Peyer's patch (tissue), 4 donors: Measurements from ENCODE around the gene TSPAN31. TPM values are rescaled to one million over a fixed set of nuclear protein-coding genes. Genes with fewer than 3 reads are reported as not detected.

Source experiments
- DNase-seq, 3 donors: peaks; one replicate each; pipeline ENCODE4 v3.0.0-alpha.2; 2017 to 2019
- H3K27ac ChIP-seq, 4 donors: fragments of 200-600 bp; sonication (generic); one replicate each; pipeline ENCODE4 v1.5.1; 2016 to 2019
- H3K27me3 ChIP-seq, 2 donors: fragments of 200-600 bp; sonication (generic); one replicate each; pipeline ENCODE4 v1.5.1; 2019
- H3K36me3 ChIP-seq, 3 donors: fragments of 200-600 bp; sonication (generic); one replicate each; pipeline ENCODE4 v1.5.1; 2016 to 2019
- H3K4me1 ChIP-seq, 4 donors: fragments of 200-600 bp; sonication (generic); one replicate each; pipeline ENCODE4 v1.5.1; 2016 to 2019
- H3K4me3 ChIP-seq, 4 donors: fragments of 200-600 bp; sonication (generic); 1 replicate in 3 of 4; 2 replicates in 1 of 4; pipeline ENCODE4 v1.5.1; 2016 to 2019; ENCODE audit warnings: mild to moderate bottlenecking in 1 of 4
- H3K9me3 ChIP-seq, 4 donors: fragments of 200-600 bp; sonication (generic); one replicate each; pipeline ENCODE4 v1.5.1; 2016 to 2019; ENCODE audit warnings: mild to moderate bottlenecking in 1 of 4
- POLR2A ChIP-seq, 2 donors: fragments of 450-650 bp; IDR thresholded peaks; one replicate each; pipeline ENCODE4 v1.5.1; 2017; ENCODE audit warnings: antibody characterized with exemption in 2 of 2, mild to moderate bottlenecking in 2 of 2, moderate library complexity in 2 of 2
- total RNA-seq, 4 donors: library from RNA; depleted of rRNA; stranded (reverse); fragments of >200 nt; gene quantifications; one replicate each; pipeline ENCODE4 v1.1.0, GENCODE V29; 2016
- TF ChIP-seq, protein P1 (sequence below), 6 experiments: fragments of 450-650 bp in 4 of 6; fragments of 200-600 bp in 2 of 6; sonication (generic) in 1 of 6; IDR thresholded peaks; one replicate each; pipeline ENCODE4 v1.5.1; 2017 to 2019; ENCODE audit warnings: antibody characterized with exemption in 6 of 6, mild to moderate bottlenecking in 3 of 6, moderate library complexity in 1 of 6

The TSPAN31 gene
- total RNA-seq, 4 donors from 2014 or later: 45.7 to 65.7 (median 55.6) TPM

GRCh38 chr12:57777911-57778310 lies 33.1 kb downstream of the TSPAN31 start:
- H3K27ac ChIP-seq: no peak overlapping the region

DNA sequence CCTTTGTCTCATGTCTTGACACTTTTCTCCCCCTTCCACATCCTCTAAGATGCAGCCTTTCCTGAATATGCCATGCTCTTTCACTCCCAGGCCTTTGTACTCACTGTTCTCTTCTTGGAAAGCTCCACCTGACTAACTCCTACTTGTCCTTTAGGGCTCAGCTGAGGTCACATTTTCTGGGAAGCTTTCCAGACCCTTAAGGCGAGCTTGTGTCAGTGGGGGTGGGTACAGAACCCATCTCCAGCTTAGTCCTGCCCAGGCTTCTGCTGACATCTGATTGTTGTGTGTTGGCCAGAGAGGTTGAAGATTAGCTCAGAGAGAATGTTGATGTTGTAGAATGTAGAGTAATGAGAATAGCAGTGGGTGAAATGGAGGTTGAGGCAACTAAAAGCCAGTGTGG lies 34.9 kb downstream of the TSPAN31 start:
- Histone ChIP-seq H3K4me1 (peaks cover 0 to 12% (median 8%) of the 10 kb centered on the region in 4 donors), H3K4me3 (no peak overlapping the region), H3K9me3 (no peaks in the 10 kb centered on the region), H3K27me3 (no peaks in the 10 kb centered on the region), H3K36me3 (no peaks in the 10 kb centered on the region), H3K27ac (no peak overlapping the region)
- DNase-seq: peak in 1 of 3 donors; percentile 26
- TF ChIP-seq POLR2A (IDR thresholded peaks at IDR 0.05): no peak
- TF ChIP-seq, protein P1, sequence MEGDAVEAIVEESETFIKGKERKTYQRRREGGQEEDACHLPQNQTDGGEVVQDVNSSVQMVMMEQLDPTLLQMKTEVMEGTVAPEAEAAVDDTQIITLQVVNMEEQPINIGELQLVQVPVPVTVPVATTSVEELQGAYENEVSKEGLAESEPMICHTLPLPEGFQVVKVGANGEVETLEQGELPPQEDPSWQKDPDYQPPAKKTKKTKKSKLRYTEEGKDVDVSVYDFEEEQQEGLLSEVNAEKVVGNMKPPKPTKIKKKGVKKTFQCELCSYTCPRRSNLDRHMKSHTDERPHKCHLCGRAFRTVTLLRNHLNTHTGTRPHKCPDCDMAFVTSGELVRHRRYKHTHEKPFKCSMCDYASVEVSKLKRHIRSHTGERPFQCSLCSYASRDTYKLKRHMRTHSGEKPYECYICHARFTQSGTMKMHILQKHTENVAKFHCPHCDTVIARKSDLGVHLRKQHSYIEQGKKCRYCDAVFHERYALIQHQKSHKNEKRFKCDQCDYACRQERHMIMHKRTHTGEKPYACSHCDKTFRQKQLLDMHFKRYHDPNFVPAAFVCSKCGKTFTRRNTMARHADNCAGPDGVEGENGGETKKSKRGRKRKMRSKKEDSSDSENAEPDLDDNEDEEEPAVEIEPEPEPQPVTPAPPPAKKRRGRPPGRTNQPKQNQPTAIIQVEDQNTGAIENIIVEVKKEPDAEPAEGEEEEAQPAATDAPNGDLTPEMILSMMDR (IDR thresholded peaks at IDR 0.05): no peak

More at GRCh38 chr12:57777911-57778310, 33.1 kb downstream of the TSPAN31 start:
- Histone ChIP-seq H3K4me3 (no peak overlapping the region), H3K36me3 (no peaks in the 10 kb centered on the region), H3K27me3 (no peaks in the 10 kb centered on the region), H3K4me1 (peaks cover 0 to 4% (median 0%) of the 10 kb centered on the region in 4 donors), H3K9me3 (no peaks in the 10 kb centered on the region)
- TF ChIP-seq, protein P1 (IDR thresholded peaks at IDR 0.05): no peak
- no peak for TF ChIP-seq POLR2A (IDR thresholded peaks at IDR 0.05)
- peak in 1 of 3 donors; percentile 17 for DNase-seq

GRCh38 chr12:57780284-57780897 lies 35.6 kb downstream of the TSPAN31 start:
- peak overlapping the region in 1 of 4 donors; percentile 60 for H3K27ac ChIP-seq
- no peak for TF ChIP-seq POLR2A (IDR thresholded peaks at IDR 0.05)
- TF ChIP-seq, protein P1 (IDR thresholded peaks at IDR 0.05): no peak
- no peak overlapping the region for H3K4me3 ChIP-seq
- H3K27me3 ChIP-seq: no peaks in the 10 kb centered on the region
- DNase-seq: no peak
- peaks cover 0 to 12% (median 8%) of the 10 kb centered on the region in 4 donors for H3K4me1 ChIP-seq
- H3K9me3 ChIP-seq: no peaks in the 10 kb centered on the region
- H3K36me3 ChIP-seq: peaks cover 0 to 1% (median 0%) of the 10 kb centered on the region in 3 donors

DNA sequence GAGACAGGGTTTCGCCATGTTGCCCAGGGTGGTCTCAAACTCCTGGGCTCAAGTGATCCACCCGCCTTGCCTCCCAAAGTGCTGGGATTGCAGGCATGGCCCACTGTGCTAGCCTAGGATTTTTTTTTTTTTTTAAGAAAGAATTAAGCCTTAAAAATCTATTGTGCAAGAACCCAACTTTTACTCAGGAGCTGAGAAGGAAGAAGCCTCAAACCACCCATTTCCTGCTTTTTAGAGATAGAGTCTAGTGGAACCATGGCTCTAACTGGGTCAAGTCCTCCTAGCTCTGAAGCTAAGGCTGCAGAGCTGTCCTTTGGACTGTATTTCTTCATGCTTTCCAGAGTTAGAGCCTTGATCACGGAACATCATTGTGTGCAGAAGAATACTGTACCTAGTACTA lies 36.4 kb downstream of the TSPAN31 start:
- Histone ChIP-seq H3K9me3 (no peaks in the 10 kb centered on the region), H3K27ac (peak overlapping the region in 1 of 4 donors; percentile 60), H3K4me1 (peaks cover 0 to 12% (median 8%) of the 10 kb centered on the region in 4 donors), H3K4me3 (no peak overlapping the region), H3K36me3 (peaks cover 0 to 10% (median 0%) of the 10 kb centered on the region in 3 donors), H3K27me3 (no peaks in the 10 kb centered on the region)
- TF ChIP-seq, protein P1 (IDR thresholded peaks at IDR 0.05): no peak
- no peak for TF ChIP-seq POLR2A (IDR thresholded peaks at IDR 0.05)
- no peak for DNase-seq

GRCh38 chr12:57781801-57782200 lies 37.0 kb downstream of the TSPAN31 start:
- DNase-seq: no peak
- H3K27me3 ChIP-seq: no peaks in the 10 kb centered on the region
- peaks cover 0 to 12% (median 8%) of the 10 kb centered on the region in 4 donors for H3K4me1 ChIP-seq
- H3K4me3 ChIP-seq: no peak overlapping the region
- TF ChIP-seq POLR2A (IDR thresholded peaks at IDR 0.05): no peak
- TF ChIP-seq, protein P1 (IDR thresholded peaks at IDR 0.05): no peak
- peaks cover 0 to 16% (median 0%) of the 10 kb centered on the region in 3 donors for H3K36me3 ChIP-seq
- no peak overlapping the region for H3K27ac ChIP-seq
- H3K9me3 ChIP-seq: no peaks in the 10 kb centered on the region
